ENCODE data around the gene LRMDA.

Gene LRMDA

DNA sequence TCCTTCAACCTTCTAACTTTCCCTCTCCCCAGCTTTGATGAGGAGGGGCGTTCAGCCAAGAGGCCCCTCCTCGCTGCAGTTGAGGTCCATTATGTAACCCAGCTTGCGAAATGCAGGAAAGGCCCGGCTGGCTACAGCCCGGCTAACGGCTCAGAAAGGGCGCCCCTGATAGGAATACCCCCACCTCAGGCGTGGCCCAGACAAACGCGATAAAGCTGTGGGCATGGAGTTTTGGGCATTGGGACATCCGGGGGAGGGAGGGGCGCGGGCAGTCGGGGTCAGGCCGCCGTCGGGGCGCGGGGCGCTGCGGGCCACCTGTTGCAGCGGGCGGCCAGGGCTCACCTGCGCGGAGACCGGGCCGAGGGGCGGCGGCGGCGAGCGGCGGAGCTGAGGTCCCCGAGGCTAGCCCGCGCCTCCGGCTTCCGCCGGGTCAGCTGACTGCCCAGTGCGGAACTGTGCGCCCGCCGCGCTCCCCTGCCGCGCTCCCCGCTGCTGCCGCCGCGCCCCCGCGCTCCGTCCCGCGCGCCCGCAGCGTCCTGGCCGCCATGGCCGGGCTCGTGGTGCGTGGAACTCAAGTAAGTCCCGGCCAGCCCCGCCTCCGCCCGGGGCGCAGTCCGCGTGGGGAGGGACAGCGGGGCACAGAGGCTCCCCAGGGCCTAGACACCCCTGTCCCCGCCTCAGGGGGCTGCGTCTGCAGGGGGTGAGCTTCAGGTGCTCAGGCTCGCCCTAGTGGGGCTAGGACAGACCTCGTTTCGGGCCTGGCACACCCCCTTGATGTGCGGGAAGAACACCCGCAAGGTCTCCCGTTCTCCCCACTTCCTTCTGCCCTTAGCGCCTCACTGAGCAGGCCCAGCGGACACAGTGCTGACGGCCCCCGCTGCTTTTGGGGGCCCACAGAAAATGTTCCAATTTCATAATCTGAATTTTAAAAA is at the start of gene LRMDA:
TSS of gene LRMDA (plus strand) at position 445 of the 932 bp plus-strand sequence.
- Histone ChIP-seq H3K36me3 (ENCODE audit: low read length) (no peaks in the 10 kb centered on the region), H3K27ac (ENCODE audit: low read depth, low read length) (no peak within 1 kb of the TSS), H3K4me2 (ENCODE audit: low read depth, low read length, poor library complexity, severe bottlenecking) (no peak within 1 kb of the TSS), H4K20me1 (ENCODE audit: low read depth, low read length) (no peaks in the 10 kb centered on the region), H2AFZ (ENCODE audit: low read depth, low read length, severe bottlenecking) (no peak within 1 kb of the TSS), H3K9ac (ENCODE audit: low read length) (no peak within 1 kb of the TSS), H3K4me3 (ENCODE audit: insufficient read depth, low read length, poor library complexity, severe bottlenecking) (no peak within 1 kb of the TSS), H3K79me2 (ENCODE audit: insufficient read depth, low read length) (no peaks in the 10 kb centered on the region), H3K27me3 (ENCODE audit: low read length) (no peaks in the 10 kb centered on the region), H3K9me2 (replicated peaks; ENCODE audit: insufficient read depth, low read length) (no peaks in the 10 kb centered on the region), H3F3A (ENCODE audit: insufficient read depth) (no peaks in the 10 kb centered on the region), H3K9me3 (ENCODE audit: insufficient read depth, low read length) (no peaks in the 10 kb centered on the region)
- TF ChIP-seq, protein P1, sequence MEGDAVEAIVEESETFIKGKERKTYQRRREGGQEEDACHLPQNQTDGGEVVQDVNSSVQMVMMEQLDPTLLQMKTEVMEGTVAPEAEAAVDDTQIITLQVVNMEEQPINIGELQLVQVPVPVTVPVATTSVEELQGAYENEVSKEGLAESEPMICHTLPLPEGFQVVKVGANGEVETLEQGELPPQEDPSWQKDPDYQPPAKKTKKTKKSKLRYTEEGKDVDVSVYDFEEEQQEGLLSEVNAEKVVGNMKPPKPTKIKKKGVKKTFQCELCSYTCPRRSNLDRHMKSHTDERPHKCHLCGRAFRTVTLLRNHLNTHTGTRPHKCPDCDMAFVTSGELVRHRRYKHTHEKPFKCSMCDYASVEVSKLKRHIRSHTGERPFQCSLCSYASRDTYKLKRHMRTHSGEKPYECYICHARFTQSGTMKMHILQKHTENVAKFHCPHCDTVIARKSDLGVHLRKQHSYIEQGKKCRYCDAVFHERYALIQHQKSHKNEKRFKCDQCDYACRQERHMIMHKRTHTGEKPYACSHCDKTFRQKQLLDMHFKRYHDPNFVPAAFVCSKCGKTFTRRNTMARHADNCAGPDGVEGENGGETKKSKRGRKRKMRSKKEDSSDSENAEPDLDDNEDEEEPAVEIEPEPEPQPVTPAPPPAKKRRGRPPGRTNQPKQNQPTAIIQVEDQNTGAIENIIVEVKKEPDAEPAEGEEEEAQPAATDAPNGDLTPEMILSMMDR (IDR thresholded peaks at IDR 0.05; ENCODE audit: insufficient read depth, low read length, poor library complexity, severe bottlenecking): no peak
- no peak for TF ChIP-seq EZH2phosphoT487 (conservative IDR thresholded peaks at IDR 0.05; ENCODE audit: low read length)

DNA sequence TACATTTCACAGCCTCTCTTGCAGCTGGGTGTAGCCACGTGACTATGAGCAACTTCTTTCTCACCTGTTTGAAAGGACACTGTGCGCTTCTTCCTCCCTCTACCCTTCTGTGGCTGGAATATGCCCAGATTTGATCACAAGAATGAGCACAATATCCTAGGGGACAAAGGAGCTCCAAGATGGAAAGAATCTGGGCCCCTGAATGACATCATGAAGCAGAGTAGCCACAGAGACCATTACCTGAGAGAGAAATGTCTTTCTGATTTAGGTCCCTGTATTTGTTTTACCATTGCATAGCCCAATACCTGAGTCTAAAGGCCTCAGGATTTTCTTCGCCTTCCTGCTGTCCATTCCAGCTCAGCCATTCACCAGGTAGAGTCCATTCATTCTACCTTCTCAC is 45.3 kb upstream of the LRMDA start:
- H3K27ac ChIP-seq (ENCODE audit: low read depth, low read length): no peak overlapping the region
- H4K20me1 ChIP-seq (ENCODE audit: low read depth, low read length): no peaks in the 10 kb centered on the region
- no peak overlapping the region for H2AFZ ChIP-seq (ENCODE audit: low read depth, low read length, severe bottlenecking)
- H3K9me2 ChIP-seq (replicated peaks; ENCODE audit: insufficient read depth, low read length): no peaks in the 10 kb centered on the region
- H3K9me3 ChIP-seq (ENCODE audit: insufficient read depth, low read length): no peaks in the 10 kb centered on the region
- no peaks in the 10 kb centered on the region for H3F3A ChIP-seq (ENCODE audit: insufficient read depth)
- H3K36me3 ChIP-seq (ENCODE audit: low read length): no peaks in the 10 kb centered on the region
- H3K4me3 ChIP-seq (ENCODE audit: insufficient read depth, low read length, poor library complexity, severe bottlenecking): no peak overlapping the region
- no peaks in the 10 kb centered on the region for H3K79me2 ChIP-seq (ENCODE audit: insufficient read depth, low read length)
- no peak overlapping the region for H3K4me2 ChIP-seq (ENCODE audit: low read depth, low read length, poor library complexity, severe bottlenecking)
- TF ChIP-seq, protein P1 (IDR thresholded peaks at IDR 0.05; ENCODE audit: insufficient read depth, low read length, poor library complexity, severe bottlenecking): no peak
- TF ChIP-seq EZH2phosphoT487 (conservative IDR thresholded peaks at IDR 0.05; ENCODE audit: low read length): no peak
- no peak overlapping the region for H3K9ac ChIP-seq (ENCODE audit: low read length)
- no peaks in the 10 kb centered on the region for H3K27me3 ChIP-seq (ENCODE audit: low read length)

DNA sequence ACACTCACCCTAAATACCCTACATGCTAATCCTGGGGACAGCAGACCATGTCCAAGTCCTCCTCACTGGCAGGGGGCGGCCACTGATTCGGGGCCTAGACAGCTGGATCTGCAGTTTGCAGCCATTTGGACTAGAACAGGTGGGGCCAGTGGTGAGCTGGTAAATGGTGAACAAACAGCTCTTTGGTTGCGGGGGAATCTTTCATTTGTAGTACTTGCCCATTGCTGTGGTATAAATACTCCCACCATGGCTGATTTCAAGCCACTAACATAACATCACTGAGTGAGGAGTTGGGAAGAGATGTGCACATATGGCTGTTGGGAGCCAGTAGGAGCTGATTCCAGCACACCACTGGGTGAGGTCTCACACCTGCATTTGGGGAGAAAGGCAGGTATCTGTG is 43.3 kb upstream of the LRMDA start:
- Histone ChIP-seq H3K79me2 (ENCODE audit: insufficient read depth, low read length) (no peaks in the 10 kb centered on the region), H3K27ac (ENCODE audit: low read depth, low read length) (no peak overlapping the region), H3K36me3 (ENCODE audit: low read length) (no peaks in the 10 kb centered on the region), H3K27me3 (ENCODE audit: low read length) (no peaks in the 10 kb centered on the region), H3K9me3 (ENCODE audit: insufficient read depth, low read length) (no peaks in the 10 kb centered on the region), H3K9me2 (replicated peaks; ENCODE audit: insufficient read depth, low read length) (no peaks in the 10 kb centered on the region), H3K4me3 (ENCODE audit: insufficient read depth, low read length, poor library complexity, severe bottlenecking) (no peak overlapping the region), H3K9ac (ENCODE audit: low read length) (no peak overlapping the region), H4K20me1 (ENCODE audit: low read depth, low read length) (no peaks in the 10 kb centered on the region), H2AFZ (ENCODE audit: low read depth, low read length, severe bottlenecking) (no peak overlapping the region), H3K4me2 (ENCODE audit: low read depth, low read length, poor library complexity, severe bottlenecking) (no peak overlapping the region), H3F3A (ENCODE audit: insufficient read depth) (no peaks in the 10 kb centered on the region)
- TF ChIP-seq, protein P1 (IDR thresholded peaks at IDR 0.05; ENCODE audit: insufficient read depth, low read length, poor library complexity, severe bottlenecking): no peak
- no peak for TF ChIP-seq EZH2phosphoT487 (conservative IDR thresholded peaks at IDR 0.05; ENCODE audit: low read length)

All from SU-DHL-6 (cell line).